Stimulated activated CD8-positive, alpha-beta memory T cell treated with anti-CD3 and anti-CD28 coated beads, Interleukin-12 subunit alpha, Interleukin-12 subunit beta, amount 100 ng/mL, for 24 hours (primary cell): Measurements from ENCODE around the gene ST3GAL3.

ENCODE experiments used
- DNase-seq: peaks from one replicate; pipeline ENCODE4 v3.0.0-alpha.2; 2020; ENCODE audit errors: extremely low read depth

The ST3GAL3 gene

DNA sequence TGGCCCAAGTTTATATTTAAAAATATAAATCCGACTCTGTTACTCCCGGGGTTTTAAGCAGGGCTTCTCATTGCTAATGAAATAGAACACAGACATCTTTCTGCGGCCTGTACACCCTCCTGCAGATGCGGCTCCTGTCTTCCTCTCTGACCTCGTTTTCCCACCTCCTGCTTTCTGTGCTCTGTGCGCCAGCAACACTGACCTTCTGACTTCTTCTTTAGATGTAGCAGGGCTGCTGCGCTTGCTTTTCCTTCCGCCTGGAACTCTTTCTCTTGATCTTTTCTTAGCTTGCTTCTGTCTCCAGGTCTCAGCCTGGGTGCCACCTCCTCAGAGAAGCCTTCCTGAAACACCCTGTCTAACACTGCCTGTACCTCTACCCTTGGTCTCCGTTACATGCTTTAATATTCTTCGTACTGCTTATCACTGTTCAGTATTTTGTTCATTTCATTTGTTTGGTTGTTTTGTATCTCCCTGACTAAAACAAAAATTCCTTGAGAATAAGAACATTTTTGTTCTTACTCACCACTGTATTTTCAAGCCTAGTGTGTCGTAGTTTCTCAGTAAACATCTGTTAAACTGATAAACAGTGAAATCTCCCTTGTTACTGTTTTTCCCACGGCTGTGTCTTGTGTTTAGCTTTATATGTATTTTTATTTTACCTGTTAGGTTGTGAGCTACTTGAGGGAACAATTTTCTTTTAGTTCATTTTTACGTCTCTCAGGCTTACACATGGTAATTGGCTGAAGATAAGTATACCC lies 79.0 kb downstream of the ST3GAL3 start:
- DNase-seq = no peak

DNA sequence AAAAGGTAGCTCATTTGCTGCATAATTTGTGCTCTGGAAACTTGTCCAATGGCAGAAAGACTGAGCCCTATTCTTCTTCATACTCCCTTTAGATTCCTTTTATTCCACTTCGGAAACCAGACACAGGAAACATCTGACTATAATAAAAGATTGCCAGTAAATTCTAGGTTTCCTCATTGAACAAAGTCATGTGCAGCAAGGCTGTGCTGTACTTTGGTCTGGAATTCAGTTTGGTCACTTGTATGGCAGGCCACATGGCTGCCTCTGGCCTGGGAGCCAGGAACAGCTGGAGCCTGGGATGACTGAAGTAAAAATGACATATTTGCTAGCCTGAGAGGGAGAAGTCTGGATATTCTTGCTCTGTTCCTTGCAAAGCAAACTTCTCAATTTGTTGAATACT lies 79.6 kb downstream of the ST3GAL3 start:
- no peak for DNase-seq

DNA sequence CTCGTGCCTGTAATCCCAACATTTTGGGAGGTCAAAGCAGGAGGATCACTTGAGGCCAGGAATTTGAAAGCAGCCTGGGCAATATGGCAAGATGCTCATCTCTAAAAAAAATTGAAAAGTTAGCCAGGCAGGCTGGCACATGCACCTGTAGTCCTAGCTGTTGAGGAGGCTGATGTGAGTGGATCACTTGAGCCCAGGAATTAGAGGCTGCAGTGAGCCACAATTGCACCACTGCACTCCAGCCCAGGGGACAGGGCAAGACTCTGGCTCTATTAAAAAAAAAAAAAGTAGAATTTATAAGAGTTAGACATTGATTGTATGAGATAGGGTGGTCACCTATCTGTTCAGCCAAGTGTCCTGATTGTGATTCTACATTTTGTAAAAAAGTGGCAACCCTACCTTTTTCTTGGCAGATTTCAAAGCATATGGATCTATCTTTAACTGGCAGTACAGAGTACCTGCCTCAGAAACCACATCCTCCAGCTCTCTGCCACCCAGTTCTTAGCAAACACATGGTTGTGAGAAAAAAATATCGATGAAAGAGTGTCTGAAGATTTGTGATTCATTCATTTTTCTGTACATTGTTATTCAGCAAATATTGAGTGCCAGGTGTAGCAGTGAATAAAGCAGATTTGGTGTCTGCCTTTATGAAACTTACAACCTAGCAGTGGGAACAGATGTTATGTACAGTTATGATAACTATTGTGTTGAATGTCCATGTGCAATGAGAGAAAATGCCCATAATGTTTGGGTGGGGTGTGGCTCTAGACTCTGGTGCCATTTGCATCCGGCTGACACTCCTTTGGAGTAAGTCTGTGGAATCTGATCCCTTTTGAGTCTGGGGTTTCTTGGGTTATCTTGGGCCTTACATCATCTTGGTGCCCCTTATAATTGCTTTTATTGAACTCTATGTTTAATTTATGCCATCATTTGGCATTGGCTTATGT lies 82.5 kb downstream of the ST3GAL3 start:
- DNase-seq = no peak

DNA sequence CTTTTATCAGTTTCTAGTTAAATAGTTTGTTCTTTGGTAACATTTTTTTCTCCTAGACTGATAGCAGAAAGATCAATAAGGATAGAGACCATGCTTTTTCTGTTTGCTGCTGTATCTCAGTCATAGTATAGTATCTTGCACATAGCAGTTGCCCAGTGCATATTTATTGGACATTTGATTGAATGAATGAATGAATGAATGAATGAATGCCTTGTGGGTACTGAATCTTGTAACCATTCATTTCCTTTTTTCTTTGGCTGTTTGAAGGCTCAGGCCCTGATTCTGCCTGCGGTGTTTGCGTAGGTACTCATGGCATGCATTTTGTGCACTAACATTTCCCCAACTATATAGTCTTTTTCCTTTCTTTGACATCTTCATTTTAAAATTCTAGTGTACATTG lies 83.9 kb downstream of the ST3GAL3 start:
- no peak for DNase-seq

DNA sequence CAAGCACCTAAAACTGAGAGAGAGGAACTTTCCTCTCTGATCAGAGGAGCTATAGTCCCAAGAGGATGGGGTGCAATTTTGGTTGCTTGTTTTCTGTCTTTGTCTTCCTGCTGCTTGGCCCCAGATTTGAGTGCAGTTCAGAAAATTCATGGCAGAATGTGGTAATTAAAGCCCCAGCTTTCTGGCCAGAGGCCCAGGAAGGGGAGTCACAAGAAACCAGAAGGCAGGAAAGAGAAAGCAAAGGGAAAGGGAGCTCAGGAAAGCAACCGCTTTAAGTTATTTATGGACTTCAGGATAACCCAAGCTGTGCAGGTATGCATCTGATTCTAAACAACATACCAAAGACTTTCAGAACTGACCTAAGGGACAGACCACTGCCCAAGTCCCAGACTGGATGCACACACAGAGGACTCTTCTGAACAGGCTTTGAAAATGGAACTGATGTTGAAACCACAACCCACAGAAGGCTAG lies 88.8 kb downstream of the ST3GAL3 start:
- DNase-seq = no peak

DNA sequence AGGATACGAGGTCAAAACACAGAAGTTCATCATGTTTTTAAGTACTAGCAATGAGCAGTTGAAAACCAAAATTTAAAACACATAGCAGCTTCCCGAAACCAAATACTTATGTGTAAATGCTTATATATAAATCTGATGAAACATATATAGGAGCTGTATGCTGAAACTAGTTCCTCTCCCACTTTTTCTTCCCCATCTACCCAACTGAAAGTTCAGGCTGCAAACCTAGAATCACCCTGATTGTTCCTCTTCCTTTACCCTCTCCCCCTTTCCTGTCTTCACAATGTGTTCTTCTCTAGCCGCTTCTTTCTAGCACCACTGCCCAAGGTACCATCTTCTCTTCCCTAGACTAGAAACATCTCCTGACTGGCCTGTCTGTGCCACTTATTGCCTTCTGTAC lies 90.6 kb downstream of the ST3GAL3 start:
- DNase-seq = no peak

DNA sequence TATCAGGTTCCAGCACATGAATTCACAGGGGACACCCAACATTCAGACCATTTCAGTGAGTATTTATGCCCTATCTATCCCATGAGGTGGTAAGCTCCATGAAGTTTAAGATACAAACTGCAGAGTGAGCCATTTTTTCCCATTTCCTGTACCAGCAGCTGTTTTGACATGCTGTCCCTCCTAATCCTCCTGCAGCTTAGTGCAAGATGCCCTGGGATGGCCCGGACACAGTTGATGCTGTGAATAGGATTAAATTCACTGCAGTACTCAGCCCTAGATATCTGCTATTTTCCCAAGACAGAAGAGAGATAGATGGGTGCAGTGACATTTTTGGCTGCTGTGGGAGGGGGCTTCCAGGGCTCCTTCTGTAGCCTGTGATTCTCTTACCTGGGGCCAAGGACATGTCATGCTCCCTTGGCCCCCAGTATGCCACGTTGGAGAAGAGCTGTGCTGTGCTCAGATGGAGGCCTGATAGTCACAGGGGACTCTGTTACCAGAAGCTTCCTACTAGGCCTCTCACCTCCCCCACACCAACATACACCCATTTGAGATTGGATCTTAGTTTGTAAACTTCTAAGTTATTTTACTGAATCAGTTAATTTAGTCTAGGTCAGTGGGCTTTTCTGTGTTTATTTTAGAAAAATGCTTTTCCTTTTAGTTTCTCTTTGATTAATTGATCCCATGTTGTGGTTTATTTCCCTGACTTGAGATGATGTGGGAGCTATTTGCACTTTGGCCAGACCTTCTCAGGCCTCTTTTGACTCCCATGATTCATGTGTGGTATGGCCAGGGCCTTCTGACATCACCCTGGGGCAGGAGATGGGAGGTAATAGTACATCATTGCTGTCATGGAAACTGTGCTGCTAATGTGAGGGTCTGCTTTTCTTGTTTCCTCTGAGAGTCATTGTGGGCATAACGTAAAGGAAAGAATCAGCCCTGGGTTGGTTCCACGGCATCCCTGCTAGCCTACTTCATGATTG lies 92.6 kb downstream of the ST3GAL3 start:
- no peak for DNase-seq

DNA sequence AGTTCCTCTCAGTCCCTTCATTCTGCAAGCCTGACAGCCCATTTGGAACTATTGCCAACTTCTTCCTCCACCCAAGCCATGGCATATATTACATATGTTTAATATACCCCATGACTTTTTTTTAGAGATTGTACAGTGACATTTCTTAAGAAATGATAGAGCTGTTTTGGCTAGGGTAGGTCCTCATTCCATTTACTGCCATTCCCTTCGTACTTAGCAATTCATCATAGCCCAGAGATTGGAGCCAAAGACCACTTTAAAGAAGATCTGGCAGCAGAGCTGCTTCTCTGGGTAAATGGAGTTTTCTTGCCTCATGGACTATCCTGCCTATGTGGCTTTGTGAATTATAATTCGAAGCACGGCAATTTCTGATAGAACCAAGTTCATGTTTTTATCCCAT lies 93.4 kb downstream of the ST3GAL3 start:
- DNase-seq = no peak

DNA sequence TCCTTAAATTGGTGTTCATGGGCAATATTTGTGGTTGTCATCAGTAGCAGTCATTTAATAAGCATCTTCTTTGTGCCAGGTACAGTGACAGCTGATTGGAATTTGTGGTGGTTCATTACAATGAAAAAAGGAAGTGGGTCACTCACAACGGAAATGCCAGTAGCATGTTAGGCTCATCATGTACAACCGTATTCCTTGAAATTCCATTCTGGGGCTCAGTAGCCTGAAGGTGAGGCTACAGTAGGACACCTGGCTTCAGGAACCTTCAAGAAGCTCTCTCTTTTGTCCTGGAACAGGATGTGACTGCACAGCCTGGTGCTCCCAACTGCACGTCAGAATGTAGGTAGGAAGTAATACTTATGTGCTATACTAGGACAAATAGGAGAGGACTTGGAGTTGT lies 93.9 kb downstream of the ST3GAL3 start:
- DNase-seq = no peak

DNA sequence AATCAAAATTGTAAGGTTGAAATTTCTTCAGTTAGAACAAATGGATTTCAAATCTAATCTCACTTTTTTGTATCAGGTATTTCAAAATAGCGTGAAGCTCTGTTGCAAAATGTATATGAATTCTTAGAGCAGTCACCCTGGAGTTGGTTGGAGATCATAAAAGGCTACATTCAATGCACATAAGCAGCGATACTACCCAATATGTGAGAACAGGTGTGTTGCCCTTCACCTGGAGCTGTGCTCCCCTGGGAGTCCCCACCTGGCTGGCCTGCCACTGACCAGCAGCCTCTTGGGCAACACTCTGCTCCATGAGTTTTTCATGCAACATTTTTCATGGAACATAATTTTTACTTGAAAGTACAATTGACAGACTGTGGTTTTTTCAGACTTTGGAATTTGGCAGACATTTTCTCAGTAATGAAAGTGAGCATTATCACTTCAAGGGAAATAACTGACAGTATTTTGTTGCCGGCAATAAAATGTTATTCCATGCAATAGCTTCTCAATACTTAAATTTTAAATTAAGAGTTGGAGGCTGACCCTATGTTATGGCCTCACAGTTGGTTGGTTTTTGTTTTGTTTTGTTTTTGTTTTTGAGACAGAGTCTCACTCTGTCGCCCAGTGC lies 95.1 kb downstream of the ST3GAL3 start:
- no peak for DNase-seq

DNA sequence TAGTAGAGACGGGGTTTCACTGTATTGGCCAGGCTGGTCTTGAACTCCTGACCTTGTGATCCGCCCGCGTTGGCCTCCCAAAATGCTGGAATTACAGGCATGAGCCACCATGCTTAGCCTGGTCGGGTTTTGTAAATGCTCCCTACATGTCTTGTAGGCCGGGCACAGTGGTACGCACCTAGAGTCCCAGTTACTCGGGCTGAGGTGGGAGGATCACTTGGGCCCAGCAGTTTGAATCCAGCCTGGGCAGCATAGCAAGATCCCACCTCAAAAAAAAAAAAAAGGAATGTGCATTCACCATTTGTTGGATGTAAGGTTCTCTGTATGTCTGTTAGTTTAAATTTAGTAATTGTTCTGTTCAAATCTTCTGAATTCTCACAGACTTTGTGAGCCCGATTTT lies 95.8 kb downstream of the ST3GAL3 start:
- no peak for DNase-seq

DNA sequence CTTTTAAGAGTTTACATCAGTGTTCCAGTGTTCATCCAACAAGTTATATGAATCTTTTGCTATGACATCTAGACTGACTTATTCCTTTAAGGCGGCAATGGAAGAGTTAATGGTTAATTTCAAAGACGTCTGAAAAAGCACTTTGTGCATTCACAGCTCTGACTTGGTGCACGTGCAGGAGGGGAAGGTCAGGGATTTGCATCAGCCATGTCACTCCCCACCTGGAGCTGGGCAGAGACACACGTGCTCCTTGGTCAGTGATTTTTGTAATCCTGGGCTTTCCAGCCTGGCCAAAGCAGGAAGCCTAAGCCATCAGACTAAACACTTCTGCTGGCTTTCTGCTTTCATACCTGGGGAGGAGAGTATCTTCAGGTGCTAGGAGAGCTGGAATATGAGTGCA lies 96.3 kb downstream of the ST3GAL3 start:
- DNase-seq = no peak

DNA sequence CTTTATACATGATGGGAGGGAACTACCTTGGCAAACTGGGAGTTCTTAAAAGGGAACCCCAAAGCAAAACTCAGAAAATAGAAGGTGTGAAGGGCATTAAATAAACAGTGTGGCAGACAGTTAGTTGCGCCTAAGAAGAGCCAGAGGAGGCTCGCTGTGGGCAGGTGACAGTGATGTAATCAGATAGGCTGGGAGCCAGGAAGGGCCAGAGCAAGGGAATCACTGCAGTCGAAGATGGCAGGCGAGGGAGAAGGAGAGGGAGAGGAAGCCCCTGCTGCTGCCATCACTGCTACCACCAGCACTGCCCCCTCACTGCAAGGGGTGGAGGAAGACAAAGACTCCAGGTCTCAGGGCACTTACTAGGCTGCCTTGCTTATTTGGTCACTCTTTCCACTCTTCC lies 97.2 kb downstream of the ST3GAL3 start:
- no peak for DNase-seq

DNA sequence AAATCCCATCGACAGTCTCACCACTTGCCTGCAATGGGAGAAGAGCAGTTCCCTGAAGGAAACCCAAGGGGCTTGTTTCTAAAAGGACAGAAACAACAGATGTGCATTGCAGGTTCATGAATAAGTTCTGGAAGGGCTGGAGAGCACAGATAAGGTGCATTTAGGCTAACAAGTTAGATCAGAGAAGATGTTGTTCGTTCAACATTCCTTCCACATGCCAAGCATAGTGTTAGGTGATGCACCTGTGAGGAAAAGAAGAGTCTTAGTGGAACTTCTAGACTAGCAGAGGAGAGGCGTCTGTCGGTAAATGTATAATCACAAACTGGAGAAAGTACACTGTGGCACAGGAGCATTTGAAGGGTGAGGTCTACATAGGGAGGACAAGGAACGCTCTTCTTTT lies 98.0 kb downstream of the ST3GAL3 start:
- no peak for DNase-seq

DNA sequence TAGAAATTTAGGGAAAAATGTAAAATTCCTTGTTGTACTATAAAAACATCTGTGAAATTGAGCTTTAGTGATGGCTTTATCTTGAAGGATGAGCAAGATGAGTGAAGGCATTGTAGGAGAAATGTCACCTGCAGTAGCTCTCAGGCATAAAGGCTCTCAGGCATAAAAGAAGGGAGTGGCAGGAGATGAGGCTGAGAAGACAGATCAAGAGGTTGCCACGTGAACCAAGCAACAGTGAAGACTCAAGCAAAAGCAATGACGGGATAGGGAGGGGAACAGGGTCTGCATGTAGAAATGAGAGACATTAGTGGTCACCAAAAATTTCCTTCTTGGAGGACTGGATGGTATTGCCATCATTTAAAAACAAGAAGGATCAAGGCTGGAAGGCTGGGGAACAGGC lies 98.8 kb downstream of the ST3GAL3 start:
- no peak for DNase-seq

DNA sequence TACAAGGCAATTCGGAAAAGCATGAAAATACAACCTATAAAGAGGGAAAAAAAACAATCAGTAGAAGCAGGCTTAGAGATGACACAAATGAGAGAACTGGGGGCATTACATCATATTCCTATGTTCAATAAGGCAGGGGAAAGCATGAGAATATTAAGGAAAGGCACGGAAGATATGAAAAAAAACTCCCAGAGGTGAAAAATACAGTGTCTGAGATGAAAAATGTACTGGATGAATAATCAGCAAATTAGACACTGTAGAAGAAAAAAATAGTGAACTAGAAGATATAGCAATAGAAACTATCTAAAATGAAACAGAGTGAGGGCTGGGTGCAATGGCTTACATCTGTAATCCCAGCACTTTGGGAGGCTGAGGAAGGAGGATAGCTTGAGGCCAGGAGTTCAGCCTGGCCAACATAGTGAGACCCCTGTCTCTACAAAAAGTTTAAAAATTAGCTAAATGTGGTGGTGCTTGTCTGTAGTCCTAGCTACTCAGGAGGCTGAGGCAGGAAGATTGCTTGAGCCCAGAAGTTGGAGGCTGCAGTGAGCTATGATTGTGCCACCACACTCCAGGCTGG lies 101.8 kb downstream of the ST3GAL3 start:
- no peak for DNase-seq

DNA sequence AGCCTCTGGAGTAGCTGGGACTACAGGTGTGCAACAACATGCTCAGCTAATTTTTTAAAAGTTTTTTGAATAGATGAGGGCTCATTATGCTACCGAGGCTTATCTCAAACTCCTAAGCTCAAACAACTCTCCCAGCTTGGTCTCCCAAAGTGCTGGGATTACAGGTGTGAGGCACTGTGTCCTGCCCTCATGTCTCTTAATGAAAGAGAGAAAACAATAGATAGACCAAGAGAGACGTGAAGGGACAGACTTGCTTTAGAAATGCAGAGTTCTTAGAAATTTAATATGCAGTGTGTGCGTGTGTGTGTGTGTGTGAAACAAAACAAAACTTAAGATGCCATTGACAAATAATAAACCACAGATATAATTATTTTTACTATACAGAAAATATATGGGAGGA lies 105.2 kb downstream of the ST3GAL3 start:
- no peak for DNase-seq

DNA sequence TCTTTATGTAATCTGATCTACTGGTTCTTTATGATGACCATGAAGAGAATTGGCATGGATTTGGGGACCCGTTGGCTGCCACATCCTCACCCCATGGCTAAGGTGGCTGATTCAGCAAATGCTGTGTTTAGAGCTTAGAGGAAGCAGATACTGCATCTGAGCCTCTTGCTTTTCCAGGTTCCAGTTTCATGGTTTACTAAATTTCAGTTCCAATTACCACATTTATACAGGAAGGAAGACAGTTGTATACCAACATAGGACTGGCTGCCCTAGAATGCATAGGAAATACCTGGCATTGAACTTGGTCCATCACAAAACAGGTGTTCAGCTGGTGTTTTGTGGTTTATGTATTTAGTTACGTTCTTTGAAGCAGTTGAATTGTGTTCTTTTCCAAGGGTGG lies 107.1 kb downstream of the ST3GAL3 start:
- no peak for DNase-seq

DNA sequence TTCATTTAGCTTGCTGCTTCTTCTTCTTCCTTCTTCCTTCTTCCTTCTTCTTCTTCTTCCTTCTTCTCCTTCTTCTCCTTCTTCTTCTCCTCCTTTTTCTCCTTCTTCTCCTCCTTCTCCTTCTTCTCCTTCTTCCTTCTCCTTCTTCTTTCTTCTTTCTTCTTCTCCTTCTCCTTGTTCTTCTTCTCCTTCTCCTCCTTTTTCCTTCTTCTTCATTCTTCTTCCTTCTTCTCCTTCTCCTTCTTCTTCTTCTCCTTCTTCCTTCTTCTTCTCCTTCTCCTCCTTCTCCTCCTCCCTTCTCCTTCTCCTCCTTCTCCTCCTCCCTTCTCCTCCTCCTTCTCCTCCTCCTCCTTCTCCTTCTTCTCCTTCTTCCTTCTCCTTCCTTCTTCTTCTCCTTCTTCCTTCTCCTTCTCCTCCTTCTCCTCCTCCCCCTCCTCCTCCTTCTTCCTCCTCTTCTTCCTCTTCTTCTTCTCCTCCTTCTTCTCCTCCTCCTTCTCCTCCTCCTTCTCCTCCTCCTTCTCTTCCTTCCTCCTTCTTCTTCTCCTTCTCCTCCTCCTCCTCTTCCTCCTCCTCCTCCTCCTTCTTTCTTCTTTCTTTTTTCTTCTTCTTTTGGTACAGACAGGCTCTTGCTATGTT lies 110.1 kb downstream of the ST3GAL3 start:
- no peak for DNase-seq

DNA sequence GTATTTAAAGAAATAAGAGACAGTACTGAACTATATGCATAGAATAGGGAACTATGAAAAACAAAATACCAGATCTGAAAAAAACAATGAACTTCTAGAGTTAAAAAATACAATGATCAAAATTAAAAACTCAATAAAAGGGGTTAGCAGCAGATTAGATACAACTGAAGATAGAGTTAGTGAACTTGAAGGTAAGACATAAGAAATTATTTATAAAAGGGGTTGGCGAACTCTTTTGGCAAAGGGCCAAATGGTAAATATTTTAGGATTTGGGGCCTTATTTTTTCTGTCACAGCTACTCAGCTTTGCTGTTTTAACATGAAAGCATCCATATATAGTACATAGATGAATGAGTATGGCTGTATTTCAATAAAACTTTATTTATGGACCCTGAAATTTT lies 111.4 kb downstream of the ST3GAL3 start:
- no peak for DNase-seq
